IPS DF 4.7 (cell line): ENCODE measurements around the gene KLRC3.
"Not testable (repeated sequence)": the region's sequence is repeated elsewhere in the genome, so short reads cannot be mapped to it uniquely, and the experiment has no call there.

ENCODE experiments used
- DNase-seq: peaks from one replicate; pipeline ENCODE4 v3.0.0-alpha.2; 2013; ENCODE audit warnings: low spot score; ENCODE audit errors: extremely low read depth

The KLRC3 gene

DNA sequence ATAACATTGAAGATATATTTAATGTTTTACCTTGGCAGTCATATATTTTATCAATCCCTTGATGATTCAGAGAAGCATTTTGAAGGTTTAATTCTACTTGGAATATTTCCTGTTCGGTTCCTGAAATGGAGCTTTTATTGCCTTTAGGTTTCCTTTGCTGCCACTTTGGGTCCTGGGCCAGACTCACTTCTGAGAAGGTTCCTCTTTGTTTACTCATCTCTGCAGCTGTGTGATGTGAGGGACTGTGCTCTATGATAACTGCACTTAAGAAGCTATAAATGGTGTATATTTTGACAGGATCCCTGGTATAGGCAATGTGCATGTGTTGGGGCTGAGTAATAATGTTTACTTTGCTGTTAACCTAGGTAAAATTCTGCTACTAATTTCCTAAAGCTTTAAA is at the start of gene KLRC3:
Gene KLRC3, minus strand, starts transcription at position 262 of the 400 bp plus-strand sequence. Its CDS starts 45 bp downstream, at position 217.
- DNase-seq, result not testable (repeated sequence)

DNA sequence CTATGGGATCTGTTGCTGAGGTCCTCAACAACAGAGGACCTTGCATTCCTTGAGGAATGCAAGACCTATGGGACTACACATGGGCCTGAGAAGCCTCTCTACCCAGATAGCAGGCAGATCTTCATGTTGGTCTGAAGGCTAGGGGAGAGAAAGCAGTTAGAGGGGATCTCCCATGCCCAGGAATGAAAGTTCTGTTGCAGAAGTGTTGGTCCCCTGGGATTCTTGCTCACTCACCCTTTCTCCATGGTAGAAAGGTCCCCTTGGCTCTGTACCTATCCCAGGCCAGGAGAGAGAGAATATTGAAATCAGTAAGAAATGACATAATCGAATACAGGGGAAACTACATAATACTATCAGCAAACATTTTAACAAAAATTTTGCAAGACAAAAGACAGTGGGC is 49.3 kb upstream of the KLRC3 start:
- no peak for DNase-seq

DNA sequence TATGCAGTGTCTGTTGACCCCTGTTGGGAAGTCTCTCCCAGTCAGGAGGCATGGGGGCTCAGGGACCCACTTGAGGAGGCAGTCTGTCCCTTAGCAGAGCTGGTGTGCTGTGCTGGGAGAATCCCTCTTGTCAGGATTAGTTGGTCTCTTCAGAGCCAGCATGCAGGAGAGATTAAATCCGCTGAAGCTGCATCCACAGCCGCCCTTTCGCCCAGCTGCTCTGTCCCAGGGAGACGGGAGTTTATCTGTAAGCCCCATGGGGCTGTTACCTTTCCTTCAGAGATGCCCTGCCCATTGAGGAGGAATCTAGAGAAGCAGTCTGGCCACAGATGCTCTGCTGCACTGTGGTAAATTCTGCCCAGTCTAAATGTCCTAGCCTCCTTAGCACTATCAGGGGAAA is 45.9 kb upstream of the KLRC3 start:
- DNase-seq, result no peak

DNA sequence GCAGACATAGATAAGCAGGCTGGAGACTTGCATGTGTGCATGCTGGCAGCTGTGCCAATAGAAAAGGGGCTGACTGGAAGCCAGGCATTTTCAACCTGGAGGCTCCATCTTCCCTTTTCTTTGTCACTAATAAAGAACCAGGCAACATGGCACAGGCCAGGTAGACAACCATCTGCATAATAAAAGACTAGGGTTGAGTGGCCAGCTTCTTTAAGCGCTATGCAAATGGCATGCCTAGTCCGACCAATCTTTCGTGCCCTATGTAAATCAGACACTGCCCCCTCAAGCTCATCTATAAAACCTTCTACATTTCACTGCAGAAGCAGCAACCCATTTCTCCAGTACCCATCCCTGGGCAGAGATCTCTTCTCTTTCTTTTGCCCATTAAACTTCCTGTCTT is 37.4 kb upstream of the KLRC3 start:
- peak; percentile 62 for DNase-seq

DNA sequence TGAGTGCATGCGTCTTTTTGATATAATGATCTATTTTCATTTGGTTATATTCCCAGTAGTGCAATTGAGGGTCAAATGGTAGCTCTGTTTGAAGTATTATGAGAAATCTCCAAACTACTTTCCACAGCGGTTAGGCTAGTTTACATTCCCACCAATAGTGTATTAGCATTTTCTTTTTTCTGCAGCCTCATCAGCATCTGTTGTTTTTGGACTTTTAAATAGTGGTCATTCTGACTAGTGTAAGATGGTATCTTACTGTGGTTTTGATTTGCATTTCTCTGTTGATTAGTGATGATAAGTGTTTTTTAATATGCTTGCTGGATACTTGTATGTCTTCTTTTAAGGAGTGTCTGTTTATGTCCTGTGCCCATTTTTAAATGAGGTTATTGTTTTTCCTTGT is 36.5 kb upstream of the KLRC3 start:
- no peak for DNase-seq

DNA sequence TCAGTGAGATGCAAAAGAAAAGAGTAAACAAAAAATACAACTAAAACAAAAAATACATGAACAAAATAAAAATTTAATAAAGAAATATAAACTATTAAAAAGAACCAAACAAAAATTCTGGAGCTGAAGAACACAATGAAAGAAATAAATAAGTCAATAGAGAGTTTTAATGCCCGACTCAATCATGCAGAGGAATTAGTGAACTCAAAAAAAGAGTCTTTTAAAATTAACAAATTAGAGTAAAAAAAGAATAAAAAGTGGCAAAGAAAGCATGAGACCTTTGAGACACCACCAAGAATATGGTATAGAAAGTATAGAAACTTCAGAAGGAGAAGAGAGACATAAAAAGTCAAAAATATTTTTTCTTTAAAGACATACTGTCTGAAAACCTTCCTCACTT is 35.4 kb upstream of the KLRC3 start:
- no peak for DNase-seq

DNA sequence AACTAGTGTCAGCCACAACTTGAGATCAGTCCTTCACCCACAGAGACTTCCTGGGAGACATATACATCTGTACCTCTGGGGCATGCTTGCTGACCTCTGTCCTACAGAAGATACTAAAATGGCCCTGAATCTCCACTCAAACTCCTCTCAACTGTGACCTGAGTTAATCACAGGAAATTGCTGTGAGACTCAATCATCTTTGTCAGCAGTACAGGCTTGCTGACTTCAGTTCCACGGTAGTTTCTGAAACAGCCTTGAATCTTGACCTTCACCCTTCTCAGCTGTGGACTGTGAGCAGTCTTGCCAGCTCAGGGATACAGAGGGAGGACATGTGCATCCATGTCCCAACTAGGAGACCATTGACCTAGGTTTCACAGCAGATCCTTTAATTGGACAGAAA is 34.1 kb upstream of the KLRC3 start:
- DNase-seq, result no peak

DNA sequence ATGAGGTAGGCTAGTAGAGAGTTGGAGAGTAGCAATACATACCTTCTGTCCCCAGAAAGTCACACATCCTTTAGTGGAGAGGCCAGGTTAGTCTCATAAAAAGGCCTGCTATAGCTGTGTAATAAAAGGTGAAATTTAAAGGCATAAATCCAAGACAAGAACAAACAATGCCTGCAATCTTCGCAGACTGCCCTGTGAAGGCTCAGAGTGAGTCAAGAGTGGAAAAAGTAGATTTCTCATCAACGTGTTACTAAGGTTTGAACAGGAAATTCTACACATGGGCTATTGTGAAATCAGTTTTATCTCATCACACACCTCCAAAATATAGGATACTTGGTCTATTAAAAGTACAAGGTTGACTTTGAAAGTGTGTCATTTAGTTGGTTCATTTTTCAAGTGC is 32.8 kb upstream of the KLRC3 start, which contains the start of gene KLRC1:
Gene KLRC1, minus strand, starts transcription at position 222 of the 400 bp plus-strand sequence. CDS start 2,221 bp downstream, outside the sequence.
- DNase-seq, result no peak

DNA sequence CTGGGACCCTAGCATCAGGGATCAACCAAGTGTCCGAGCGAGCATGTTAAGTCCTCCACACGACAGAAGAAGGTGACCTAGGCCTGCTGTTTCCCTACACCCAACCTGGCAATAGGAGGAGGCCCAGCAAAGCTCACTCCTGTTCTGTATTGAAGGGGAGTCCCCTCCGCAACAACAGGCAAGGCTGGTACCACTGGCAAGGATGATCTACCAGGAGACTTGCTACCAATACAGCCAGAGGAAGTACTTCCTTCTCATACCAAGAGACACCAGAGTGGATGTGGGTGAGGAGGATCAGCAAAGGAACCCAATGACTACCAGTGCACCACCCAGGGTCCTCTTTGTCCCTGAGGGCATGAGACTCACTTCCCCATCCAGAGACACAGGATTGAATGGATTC is 27.8 kb upstream of the KLRC3 start:
- no peak for DNase-seq

DNA sequence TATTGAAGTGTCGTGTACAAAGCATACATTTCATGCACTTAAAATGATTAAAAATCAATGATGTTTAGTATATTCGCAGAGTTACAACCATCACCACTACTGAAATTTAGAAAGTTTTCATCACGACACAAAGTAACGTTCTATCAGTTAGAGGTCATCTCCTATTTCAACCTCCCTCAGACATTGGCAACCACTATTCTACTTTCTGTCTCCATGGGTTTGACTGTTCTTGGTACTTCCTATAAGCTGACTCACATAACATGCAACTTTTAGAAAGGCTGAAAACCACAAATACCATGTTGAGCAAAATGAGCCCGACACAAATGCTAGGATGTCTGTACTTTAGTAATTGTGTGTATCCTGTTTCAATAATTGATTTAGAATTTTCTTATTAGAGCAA is 25.7 kb upstream of the KLRC3 start:
- DNase-seq, result not testable (repeated sequence)

DNA sequence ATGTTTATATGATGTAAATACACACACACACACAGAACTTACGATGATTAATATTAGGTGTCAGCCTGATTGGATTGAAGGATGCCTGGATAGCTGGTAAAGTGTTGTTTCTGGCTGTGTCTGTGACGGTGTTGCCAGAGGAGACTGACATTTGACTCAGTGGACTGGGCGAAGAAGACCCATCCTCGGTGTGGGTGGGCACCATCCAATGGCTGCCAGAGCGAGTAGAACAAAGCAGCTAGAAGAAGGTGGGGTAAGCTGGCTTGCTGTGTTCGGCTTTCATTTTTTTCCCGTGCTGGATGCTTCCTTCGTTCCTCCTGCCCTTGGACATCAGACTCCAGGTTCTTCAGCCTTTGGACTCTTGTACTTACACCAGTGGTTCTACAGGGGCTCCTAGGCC is 20.7 kb upstream of the KLRC3 start:
- not testable (repeated sequence) for DNase-seq

DNA sequence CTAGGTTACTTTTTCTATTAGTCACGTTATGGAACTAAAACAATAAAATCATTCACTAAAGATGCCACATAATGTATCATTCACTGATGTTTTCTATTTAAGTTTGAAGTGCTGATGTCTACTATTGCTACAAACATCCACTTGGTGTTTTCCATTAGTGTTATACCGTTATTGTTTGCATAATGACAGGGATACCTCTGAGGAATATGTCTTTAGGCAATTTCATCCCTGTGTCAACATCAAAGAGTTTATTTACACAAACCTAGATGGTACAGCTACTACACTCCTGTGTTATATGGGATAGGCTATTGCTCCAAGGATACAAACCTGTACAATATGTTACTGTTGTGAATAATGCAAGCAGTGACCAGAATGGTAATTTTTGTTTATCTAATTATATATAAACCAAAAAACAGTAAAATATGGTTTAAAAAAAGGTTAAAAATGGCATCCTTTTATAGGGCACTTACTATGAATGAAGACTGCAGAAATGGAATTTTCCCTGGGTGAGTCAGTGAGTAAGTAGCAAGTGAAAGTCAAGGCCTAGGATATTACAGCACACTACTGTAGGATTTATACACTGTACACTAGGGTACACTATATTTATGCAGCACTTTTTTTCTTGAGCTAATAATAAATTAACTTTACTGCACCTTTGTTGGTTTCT is 19.3 kb upstream of the KLRC3 start:
- not testable (repeated sequence) for DNase-seq

DNA sequence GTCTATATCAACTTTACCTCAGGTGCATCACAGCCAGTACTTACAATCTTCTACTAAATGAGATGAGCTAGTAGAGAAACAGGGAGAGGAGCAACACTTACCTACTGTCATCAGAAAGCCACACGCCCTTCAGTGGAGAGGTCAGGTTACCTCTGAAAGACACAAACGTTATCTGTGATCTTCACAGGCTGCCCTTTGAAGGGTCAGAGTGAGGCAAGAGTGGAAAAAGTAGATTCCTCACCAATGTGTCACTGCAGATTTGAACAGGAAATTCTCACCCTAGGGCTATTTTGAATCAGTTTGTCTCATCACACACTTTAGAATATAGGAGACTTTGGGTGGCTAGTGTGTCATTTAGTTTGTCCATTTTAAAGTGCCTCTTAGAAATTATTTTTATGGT is 17.2 kb upstream of the KLRC3 start:
- not testable (repeated sequence) for DNase-seq

DNA sequence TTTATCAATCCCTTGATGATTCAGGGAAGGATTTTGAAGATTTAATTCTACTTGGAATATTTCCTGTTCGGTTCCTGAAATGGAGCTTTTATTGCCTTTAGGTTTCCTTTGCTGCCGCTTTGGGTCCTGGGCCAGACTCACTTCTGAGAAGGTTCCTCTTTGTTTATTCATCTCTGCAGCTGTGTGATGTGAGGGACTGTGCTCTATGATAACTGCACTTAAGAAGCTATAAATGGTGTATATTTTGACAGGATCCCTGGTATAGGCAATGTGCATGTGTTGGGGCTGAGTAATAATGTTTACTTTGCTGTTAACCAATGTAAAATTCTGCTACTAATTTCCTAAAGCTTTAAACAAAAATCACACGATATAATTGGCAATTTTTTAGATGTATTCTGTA is 15.4 kb upstream of the KLRC3 start, which contains the start of gene KLRC2:
Gene KLRC2, minus strand, starts transcription at position 195 of the 400 bp plus-strand sequence. Its CDS starts 24 bp downstream, at position 171.
- DNase-seq, result not testable (repeated sequence)

DNA sequence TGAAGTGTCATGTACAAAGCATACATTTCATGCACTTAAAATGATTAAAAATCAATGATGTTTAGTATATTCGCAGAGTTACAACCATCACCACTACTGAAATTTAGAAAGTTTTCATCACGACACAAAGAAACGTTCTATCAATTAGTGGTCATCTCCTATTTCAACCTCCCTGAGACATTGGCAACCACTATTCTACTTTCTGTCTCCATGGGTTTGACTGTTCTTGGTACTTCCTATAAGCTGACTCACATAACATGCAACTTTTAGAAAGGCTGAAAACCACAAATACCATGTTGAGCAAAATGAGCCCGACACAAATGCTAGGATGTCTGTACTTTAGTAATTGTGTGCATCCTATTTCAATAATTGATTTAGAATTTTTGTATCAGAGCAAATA is 10.2 kb upstream of the KLRC3 start:
- not testable (repeated sequence) for DNase-seq

DNA sequence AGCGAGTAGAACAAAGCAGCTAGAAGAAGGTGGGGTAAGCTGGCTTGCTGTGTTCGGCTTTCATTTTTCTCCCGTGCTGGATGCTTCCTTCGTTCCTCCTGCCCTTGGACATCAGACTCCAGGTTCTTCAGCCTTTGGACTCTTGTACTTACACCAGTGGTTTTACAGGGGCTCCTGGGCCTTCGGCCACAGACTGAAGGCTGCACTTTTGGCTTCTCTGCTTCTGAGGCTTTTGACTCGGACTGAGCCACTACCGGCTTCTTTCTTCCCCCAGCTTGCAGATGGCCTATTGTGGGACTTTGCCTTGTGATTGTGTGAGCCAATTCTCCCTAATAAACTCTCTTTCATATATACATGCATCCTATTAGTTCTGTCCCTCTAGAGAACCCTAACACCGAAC is 5.5 kb upstream of the KLRC3 start:
- DNase-seq, result not testable (repeated sequence)

DNA sequence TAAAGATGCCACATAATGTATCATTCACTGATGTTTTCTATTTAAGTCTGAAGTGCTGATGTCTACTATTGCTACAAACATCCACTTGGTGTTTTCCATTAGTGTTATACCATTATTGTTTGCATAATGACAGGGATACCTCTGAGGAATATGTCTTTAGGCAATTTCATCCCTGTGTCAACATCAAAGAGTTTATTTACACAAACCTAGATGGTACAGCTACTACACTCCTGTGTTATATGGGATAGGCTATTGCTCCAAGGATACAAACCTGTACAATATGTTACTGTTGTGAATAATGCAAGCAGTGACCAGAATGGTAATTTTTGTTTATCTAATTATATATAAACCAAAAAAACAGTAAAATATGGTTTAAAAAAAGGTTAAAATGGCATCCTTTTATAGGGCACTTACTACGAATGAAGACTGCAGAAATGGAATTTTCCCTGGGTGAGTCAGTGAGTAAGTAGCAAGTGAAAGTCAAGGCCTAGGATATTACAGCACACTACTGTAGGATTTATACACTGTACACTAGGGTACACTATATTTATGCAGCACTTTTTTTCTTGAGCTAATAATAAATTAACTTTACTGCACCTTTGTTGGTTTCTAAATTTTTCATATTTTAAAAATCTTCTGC is 4.0 kb upstream of the KLRC3 start:
- DNase-seq, result not testable (repeated sequence)

DNA sequence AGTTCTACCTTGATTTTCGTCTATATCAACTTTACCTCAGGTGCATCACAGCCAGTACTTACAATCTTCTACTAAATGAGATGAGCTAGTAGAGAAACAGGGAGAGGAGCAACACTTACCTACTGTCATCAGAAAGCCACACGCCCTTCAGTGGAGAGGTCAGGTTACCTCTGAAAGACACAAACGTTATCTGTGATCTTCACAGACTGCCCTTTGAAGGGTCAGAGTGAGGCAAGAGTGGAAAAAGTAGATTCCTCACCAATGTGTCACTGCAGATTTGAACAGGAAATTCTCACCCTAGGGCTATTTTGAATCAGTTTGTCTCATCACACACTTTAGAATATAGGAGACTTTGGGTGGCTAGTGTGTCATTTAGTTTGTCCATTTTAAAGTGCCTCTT is 1.8 kb upstream of the KLRC3 start:
- DNase-seq, result not testable (repeated sequence)

DNA sequence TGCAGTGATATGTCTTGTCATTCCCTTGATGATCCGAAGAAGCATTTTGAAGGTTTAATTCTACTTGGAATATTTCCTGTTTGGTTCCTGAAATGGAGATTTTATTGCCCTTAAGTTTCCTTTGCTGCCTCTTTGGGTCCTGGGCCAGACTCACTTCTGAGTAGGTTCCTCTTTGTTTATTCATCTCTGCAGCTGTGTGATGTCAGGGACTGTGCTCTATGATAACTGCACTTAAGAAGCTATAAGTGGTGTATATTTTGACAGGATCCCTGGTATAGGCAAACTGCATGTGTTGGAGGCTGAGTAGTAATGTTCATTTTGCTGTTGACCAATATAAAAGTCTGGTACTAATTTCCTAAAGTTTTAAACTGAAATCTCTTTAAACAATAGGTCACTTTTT is 11.0 kb downstream of the KLRC3 start, which contains the start of gene KLRC4:
Gene KLRC4, minus strand, starts transcription at position 366 of the 400 bp plus-strand sequence. Its CDS starts 182 bp downstream, at position 184.
- DNase-seq, result no peak

DNA sequence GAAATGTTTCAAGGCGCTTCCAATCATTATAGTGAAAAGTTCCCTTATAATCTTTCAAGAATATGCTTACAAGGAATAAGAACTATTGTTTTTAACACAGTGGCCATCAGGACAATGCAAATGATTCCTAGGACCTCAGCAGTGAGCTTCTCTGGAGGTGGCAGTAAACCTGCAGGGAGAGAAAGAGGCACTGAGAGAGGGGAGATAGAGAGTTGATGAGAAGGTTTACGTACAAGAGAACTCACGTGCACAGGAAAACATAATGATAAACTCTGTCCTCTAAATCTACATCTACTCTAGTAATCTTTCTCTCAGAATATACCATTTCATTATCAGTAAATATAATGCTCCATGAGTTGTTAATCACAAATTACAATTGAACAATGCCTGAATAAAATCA is 11.6 kb downstream of the KLRC3 start:
- no peak for DNase-seq

DNA sequence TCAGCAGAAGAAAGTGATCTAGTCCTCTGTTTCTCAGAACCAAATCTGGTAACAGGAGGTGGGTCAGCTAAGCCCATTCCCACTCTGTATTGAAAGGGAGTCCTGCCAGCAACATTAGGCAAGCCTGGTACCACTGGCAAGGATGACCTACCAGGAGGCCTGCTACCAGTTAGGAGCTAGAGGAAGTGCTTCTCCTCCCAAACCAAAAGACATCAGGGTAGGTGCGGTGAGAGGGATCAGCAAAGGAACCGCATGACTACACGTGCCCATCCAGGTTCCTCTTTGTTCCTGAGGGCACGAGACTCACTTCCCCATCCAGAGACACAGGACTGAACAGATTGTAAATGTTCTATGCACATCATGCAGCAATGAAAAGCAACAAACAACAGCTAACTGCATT is 13.7 kb downstream of the KLRC3 start:
- DNase-seq, result no peak

DNA sequence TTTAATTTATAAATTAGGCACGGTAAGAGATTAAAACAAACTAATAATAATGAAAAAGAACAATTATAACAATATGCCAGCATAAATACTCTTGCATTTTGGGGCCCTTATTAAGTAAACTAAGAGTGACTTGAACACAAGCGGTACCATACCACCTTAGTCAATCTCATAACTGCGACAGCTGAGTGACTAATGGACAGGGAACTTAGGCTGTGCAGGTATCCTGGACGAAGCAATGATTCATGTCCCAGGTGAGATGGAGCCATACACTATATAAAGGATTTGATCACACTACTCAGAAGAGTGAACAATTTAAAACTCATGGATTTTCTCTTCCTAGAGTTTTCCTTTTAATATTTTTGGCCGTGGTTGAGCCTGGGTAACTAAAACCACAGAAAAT is 15.1 kb downstream of the KLRC3 start:
- no peak for DNase-seq

DNA sequence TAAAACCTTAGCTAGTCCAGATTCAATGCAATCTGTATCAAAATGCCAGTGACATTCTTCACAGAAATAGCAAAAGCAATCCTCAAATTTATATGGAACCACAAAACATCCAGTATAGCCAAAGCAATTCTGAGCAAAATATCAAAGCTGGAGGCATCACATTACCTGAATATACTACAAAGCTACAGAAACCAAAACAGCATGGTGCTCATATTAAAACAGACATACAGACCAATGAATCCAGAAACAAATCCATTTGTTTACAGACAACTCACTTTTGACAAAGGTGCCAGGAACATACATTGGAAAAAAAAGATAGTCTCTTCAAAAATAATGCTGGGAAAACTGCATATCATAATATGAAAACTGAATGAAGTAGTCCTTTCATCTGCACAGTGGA is 15.6 kb downstream of the KLRC3 start:
- DNase-seq, result no peak
